ENCODE results near the gene LPGAT1. TPM values are rescaled to one million over a fixed set of nuclear protein-coding genes. Genes with fewer than 3 reads are reported as not detected.

LPGAT1 gene
- total and polyA plus RNA-seq, 2 of the 13 experiments (the other 11 are each of a cell fraction or from before 2014, with no cell fraction given): 12.1 to 48.3 TPM

DNA sequence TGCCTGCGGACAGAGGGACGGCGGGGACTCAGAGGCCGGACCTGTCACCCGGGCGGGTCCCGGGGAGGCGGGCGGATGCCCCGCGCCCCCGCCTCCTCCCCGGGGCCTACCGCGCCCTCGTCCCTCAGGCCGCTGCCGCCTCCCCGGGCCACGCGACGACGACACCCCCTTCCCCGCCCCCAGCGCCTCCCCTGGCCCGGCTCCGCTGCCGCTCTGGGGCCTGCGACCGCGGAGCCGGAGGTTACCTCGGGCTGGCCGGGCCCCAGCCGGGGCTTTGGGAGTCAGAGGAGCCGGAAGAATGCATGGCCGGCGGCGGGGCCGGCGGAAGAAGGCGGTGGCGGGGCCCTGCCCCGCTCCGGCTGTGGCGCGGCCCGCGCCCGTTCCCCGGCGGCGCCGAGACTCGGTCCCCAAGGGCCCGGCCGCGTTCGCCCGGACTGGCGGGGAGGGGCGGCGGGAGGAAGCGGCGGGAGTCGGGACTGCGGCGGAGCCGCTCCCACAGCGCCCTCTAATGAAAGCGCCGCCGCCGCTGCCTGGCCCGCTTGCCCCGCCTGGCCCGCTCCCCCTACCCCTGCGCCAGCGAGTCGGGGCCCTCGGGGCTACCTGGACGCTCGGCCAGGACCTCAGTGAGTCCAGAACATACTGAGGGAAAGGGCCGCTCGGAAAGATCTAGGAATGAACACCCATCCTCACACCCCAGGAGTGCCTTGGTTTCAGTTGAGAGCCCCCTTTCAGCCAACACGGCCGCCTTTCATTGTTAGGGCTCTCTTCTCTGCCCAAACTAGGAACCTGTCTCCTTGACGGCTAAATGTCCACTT lies at the start of gene LPGAT1 (continued):
- TF ChIP-seq, protein P1, sequence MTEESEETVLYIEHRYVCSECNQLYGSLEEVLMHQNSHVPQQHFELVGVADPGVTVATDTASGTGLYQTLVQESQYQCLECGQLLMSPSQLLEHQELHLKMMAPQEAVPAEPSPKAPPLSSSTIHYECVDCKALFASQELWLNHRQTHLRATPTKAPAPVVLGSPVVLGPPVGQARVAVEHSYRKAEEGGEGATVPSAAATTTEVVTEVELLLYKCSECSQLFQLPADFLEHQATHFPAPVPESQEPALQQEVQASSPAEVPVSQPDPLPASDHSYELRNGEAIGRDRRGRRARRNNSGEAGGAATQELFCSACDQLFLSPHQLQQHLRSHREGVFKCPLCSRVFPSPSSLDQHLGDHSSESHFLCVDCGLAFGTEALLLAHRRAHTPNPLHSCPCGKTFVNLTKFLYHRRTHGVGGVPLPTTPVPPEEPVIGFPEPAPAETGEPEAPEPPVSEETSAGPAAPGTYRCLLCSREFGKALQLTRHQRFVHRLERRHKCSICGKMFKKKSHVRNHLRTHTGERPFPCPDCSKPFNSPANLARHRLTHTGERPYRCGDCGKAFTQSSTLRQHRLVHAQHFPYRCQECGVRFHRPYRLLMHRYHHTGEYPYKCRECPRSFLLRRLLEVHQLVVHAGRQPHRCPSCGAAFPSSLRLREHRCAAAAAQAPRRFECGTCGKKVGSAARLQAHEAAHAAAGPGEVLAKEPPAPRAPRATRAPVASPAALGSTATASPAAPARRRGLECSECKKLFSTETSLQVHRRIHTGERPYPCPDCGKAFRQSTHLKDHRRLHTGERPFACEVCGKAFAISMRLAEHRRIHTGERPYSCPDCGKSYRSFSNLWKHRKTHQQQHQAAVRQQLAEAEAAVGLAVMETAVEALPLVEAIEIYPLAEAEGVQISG (CRISPR knock-in tag; IDR thresholded peaks at IDR 0.05): peak; percentile 63
- TF ChIP-seq ZFYVE20 (CRISPR knock-in tag; IDR thresholded peaks at IDR 0.05; ENCODE audit: borderline replicate concordance, low read depth): no peak
- no peak for TF ChIP-seq ZBTB21 (CRISPR knock-in tag; IDR thresholded peaks at IDR 0.05)
- no peak for TF ChIP-seq FOSL2 (CRISPR knock-in tag; IDR thresholded peaks at IDR 0.05)
- TF ChIP-seq, protein P2, sequence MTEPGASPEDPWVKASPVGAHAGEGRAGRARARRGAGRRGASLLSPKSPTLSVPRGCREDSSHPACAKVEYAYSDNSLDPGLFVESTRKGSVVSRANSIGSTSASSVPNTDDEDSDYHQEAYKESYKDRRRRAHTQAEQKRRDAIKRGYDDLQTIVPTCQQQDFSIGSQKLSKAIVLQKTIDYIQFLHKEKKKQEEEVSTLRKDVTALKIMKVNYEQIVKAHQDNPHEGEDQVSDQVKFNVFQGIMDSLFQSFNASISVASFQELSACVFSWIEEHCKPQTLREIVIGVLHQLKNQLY (CRISPR knock-in tag; IDR thresholded peaks at IDR 0.05): no peak
- TF ChIP-seq HHEX (CRISPR knock-in tag; IDR thresholded peaks at IDR 0.05): no peak
- TF ChIP-seq, protein P3, sequence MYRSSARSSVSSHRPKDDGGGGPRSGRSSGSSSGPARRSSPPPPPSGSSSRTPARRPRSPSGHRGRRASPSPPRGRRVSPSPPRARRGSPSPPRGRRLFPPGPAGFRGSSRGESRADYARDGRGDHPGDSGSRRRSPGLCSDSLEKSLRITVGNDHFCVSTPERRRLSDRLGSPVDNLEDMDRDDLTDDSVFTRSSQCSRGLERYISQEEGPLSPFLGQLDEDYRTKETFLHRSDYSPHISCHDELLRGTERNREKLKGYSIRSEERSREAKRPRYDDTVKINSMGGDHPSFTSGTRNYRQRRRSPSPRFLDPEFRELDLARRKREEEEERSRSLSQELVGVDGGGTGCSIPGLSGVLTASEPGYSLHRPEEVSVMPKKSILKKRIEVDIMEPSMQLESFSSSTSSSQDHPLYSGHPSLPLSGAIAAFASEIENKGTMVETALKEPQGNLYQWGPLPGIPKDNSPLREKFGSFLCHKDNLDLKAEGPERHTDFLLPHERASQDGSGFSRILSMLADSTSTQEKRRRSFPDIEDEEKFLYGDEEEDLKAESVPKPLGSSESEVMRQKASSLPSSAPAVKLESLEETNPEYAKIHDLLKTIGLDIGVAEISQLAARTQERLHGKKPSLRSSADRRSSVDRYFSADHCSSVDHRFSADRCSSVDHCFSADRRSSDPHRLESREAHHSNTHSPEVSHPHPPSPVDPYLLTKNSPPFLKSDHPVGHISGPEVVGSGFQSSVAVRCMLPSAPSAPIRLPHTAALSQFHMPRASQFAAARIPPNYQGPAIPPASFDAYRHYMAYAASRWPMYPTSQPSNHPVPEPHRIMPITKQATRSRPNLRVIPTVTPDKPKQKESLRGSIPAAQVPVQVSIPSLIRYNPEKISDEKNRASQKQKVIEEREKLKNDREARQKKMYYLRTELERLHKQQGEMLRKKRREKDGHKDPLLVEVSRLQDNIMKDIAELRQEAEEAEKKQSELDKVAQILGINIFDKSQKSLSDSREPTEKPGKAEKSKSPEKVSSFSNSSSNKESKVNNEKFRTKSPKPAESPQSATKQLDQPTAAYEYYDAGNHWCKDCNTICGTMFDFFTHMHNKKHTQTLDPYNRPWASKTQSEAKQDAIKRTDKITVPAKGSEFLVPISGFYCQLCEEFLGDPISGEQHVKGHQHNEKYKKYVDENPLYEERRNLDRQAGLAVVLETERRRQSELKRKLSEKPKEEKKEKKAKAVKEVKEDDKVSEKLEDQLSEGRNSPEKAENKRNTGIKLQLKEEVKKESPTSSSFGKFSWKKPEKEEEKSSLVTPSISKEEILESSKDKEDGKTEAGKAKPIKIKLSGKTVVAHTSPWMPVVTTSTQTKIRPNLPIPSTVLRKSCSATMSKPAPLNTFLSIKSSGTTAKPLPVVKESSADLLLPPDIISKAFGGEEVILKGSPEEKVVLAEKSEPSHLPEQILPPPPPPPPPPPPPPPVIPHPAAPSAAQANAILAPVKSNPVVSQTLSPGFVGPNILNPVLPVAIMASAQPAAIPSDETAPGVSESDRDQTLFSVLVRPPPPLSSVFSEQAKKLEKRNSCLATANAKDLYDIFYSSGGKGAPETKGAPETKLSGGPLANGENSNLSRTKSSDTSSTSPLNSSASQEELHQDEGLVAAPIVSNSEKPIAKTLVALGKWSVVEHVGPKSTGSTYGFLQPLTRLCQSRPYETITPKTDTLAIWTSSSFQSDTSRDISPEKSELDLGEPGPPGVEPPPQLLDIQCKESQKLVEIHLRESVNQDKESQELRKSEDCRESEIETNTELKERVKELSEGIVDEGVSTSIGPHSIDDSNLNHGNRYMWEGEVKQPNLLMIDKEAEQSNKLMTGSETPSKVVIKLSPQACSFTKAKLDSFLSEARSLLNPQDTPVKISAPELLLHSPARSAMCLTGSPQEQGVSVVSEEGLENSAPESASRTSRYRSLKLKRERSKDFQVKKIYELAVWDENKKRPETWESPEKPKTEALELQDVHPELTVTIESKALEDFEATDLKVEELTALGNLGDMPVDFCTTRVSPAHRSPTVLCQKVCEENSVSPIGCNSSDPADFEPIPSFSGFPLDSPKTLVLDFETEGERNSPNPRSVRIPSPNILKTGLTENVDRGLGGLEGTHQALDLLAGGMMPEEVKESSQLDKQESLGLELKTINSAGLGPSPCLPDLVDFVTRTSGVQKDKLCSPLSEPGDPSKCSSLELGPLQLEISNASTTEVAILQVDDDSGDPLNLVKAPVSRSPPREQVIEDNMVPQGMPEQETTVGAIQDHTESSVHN (CRISPR knock-in tag; IDR thresholded peaks at IDR 0.05): no peak
- TF ChIP-seq, protein P4, sequence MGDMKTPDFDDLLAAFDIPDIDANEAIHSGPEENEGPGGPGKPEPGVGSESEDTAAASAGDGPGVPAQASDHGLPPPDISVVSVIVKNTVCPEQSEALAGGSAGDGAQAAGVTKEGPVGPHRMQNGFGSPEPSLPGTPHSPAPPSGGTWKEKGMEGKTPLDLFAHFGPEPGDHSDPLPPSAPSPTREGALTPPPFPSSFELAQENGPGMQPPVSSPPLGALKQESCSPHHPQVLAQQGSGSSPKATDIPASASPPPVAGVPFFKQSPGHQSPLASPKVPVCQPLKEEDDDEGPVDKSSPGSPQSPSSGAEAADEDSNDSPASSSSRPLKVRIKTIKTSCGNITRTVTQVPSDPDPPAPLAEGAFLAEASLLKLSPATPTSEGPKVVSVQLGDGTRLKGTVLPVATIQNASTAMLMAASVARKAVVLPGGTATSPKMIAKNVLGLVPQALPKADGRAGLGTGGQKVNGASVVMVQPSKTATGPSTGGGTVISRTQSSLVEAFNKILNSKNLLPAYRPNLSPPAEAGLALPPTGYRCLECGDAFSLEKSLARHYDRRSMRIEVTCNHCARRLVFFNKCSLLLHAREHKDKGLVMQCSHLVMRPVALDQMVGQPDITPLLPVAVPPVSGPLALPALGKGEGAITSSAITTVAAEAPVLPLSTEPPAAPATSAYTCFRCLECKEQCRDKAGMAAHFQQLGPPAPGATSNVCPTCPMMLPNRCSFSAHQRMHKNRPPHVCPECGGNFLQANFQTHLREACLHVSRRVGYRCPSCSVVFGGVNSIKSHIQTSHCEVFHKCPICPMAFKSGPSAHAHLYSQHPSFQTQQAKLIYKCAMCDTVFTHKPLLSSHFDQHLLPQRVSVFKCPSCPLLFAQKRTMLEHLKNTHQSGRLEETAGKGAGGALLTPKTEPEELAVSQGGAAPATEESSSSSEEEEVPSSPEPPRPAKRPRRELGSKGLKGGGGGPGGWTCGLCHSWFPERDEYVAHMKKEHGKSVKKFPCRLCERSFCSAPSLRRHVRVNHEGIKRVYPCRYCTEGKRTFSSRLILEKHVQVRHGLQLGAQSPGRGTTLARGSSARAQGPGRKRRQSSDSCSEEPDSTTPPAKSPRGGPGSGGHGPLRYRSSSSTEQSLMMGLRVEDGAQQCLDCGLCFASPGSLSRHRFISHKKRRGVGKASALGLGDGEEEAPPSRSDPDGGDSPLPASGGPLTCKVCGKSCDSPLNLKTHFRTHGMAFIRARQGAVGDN (CRISPR knock-in tag; IDR thresholded peaks at IDR 0.05): peak; percentile 75
- TF ChIP-seq IRX3 (CRISPR knock-in tag; IDR thresholded peaks at IDR 0.05; ENCODE audit: borderline replicate concordance, low read depth): no peak
- no peak for TF ChIP-seq ZNF670 (CRISPR knock-in tag; IDR thresholded peaks at IDR 0.05; ENCODE audit: borderline replicate concordance)
- no peak for TF ChIP-seq ZNF879 (CRISPR knock-in tag; IDR thresholded peaks at IDR 0.05)
- no peak for TF ChIP-seq ZNF136 (CRISPR knock-in tag; IDR thresholded peaks at IDR 0.05; ENCODE audit: low read depth)

All from HepG2 (cell line).